GM23248 (cell line): ENCODE results near the gene ANKRD26. TPM values are rescaled to one million over a fixed set of nuclear protein-coding genes. Genes with fewer than 3 reads are reported as not detected.

Experiments
- DNase-seq: peaks from one replicate; pipeline ENCODE4 v3.0.0-alpha.2; 2015
- H2AFZ ChIP-seq: fragments of 200-600 bp; sonication (generic); 2 replicates; pipeline ENCODE4 v1.6.1; 2016; ENCODE audit warnings: antibody characterized with exemption
- H3F3A ChIP-seq: fragments of 200-600 bp; sonication (generic); 2 replicates; pipeline ENCODE4 v1.6.1; 2016; ENCODE audit warnings: mild to moderate bottlenecking, antibody characterized with exemption, mixed run types; ENCODE audit not compliant: insufficient read depth
- H3K27ac ChIP-seq: fragments of 200-600 bp; sonication (generic); 2 replicates; pipeline ENCODE4 v1.5.1; 2016; ENCODE audit warnings: mild to moderate bottlenecking
- H3K27me3 ChIP-seq: fragments of 200-600 bp; sonication (generic); replicated peaks from 2 replicates; pipeline ENCODE4 v1.6.1; 2016; ENCODE audit warnings: mild to moderate bottlenecking; ENCODE audit not compliant: insufficient read depth
- H3K36me3 ChIP-seq: fragments of 200-600 bp; sonication (generic); 2 replicates; pipeline ENCODE4 v1.6.1; 2016; ENCODE audit warnings: low read depth, mild to moderate bottlenecking
- H3K4me1 ChIP-seq: fragments of 200-600 bp; sonication (generic); 2 replicates; pipeline ENCODE4 v1.6.1; 2016; ENCODE audit warnings: mild to moderate bottlenecking; ENCODE audit not compliant: insufficient read depth
- H3K4me2 ChIP-seq: fragments of 200-600 bp; sonication (generic); one replicate; pipeline ENCODE4 v1.6.1; 2016; ENCODE audit warnings: mild to moderate bottlenecking; ENCODE audit not compliant: unreplicated experiment
- H3K4me3 ChIP-seq: fragments of 200-600 bp; sonication (generic); 2 replicates; pipeline ENCODE4 v1.5.1; 2016; ENCODE audit warnings: mild to moderate bottlenecking
- H3K79me2 ChIP-seq: fragments of 200-600 bp; sonication (generic); 2 replicates; pipeline ENCODE4 v1.6.1; 2016; ENCODE audit warnings: mild to moderate bottlenecking; ENCODE audit not compliant: insufficient read depth
- H3K9ac ChIP-seq: fragments of 200-600 bp; sonication (generic); 2 replicates; pipeline ENCODE4 v1.6.1; 2016; ENCODE audit warnings: mild to moderate bottlenecking
- H3K9me2 ChIP-seq: fragments of 200-600 bp; sonication (generic); 2 replicates; pipeline ENCODE4 v1.6.1; 2016; ENCODE audit warnings: mixed run types, mild to moderate bottlenecking, moderate library complexity; ENCODE audit not compliant: insufficient read depth
- H3K9me3 ChIP-seq: fragments of 200-600 bp; sonication (generic); one replicate; pipeline ENCODE4 v1.6.1; 2017; ENCODE audit warnings: low read depth
- H4K20me1 ChIP-seq: fragments of 200-600 bp; sonication (generic); 2 replicates; pipeline ENCODE4 v1.6.0; 2016; ENCODE audit not compliant: insufficient read depth
- EZH2 ChIP-seq: fragments of 200-600 bp; sonication (generic); IDR thresholded peaks from 2 replicates; pipeline ENCODE4 v1.6.1; 2018; ENCODE audit warnings: antibody characterized with exemption, mild to moderate bottlenecking; ENCODE audit not compliant: insufficient read depth, poor library complexity, severe bottlenecking
- EZH2phosphoT487 ChIP-seq: fragments of 200-600 bp; sonication (generic); IDR thresholded peaks from 2 replicates; pipeline ENCODE4 v1.6.1; 2018; ENCODE audit warnings: antibody characterized with exemption, moderate library complexity, mild to moderate bottlenecking, low read depth; ENCODE audit not compliant: insufficient read depth
- WGBS, 2 experiments: methylation state at CpG; one replicate each; pipeline ENCODE4 v1.1.6; 2015 to 2017; ENCODE audit warnings: low lambda C conversion rate in 2 of 2, low coverage in 1 of 2; ENCODE audit errors: missing lambda C conversion rate in 2 of 2; 5-methylcytosine and 5-hydroxymethylcytosine counted together
- in situ Hi-C: fragments of 300-500 bp; cut with MboI; formaldehyde crosslinking; loops from 2 replicates; pipeline ENCODE4 v1.15.0; 2020
- polyA plus RNA-seq: library from polyadenylated mRNA; unstranded; fragments of >200 nt; fragmentation: Nextera tagmentation; extraction: Ambion mirVana; gene quantifications from 2 replicates; pipeline ENCODE4 v1.2.1, GENCODE V29; 2016
- total RNA-seq: library from RNA; depleted of rRNA; stranded (reverse); fragments of >200 nt; shearing (Covaris generic); gene quantifications from 2 replicates; pipeline ENCODE4 v1.2.3, GENCODE V29; 2014

The ANKRD26 gene
- total and polyA plus RNA-seq, 2 experiments from 2014 or later: 4.8 to 5.4 TPM

GRCh38 chr10:27099448-27099847 lies 846 bp downstream of the ANKRD26 start:
- peak overlapping the region; percentile 88 for H3K9ac ChIP-seq
- no peaks in the 10 kb centered on the region for H3K36me3 ChIP-seq
- peak overlapping the region; percentile 78 for H3K27ac ChIP-seq
- H3K4me1 ChIP-seq: 0 out of 2 replicates have a peak, but pooled peaks cover 6% of the 10 kb centered on the region
- 0 out of 2 replicates have a peak, but pooled peaks cover 11% of the 10 kb centered on the region for H3F3A ChIP-seq
- no peak for DNase-seq
- TF ChIP-seq EZH2 (no peak), EZH2phosphoT487 (no peak)
- no peaks in the 10 kb centered on the region for H3K9me2 ChIP-seq
- no peaks in the 10 kb centered on the region for H3K9me3 ChIP-seq
- WGBS, 2 experiments: 2% methylated on average over 11 of the region's 11 CpGs
- peaks cover 39% of the 10 kb centered on the region for H3K79me2 ChIP-seq
- in situ Hi-C loops: no loop called here
- peak overlapping the region; percentile 97 for H2AFZ ChIP-seq
- H3K27me3 ChIP-seq: no peaks in the 10 kb centered on the region
- H3K4me2 ChIP-seq: peak overlapping the region; percentile 87
- H3K4me3 ChIP-seq: peak overlapping the region; percentile 88
- H4K20me1 ChIP-seq: no peaks in the 10 kb centered on the region

- peaks cover 19% of the 10 kb centered on the region for H3K36me3 ChIP-seq
- H3K27ac ChIP-seq: no peak overlapping the region
- TF ChIP-seq EZH2 (no peak), EZH2phosphoT487 (no peak)
- no peaks in the 10 kb centered on the region for H3F3A ChIP-seq
- no peaks in the 10 kb centered on the region for H3K27me3 ChIP-seq
- no peaks in the 10 kb centered on the region for H4K20me1 ChIP-seq
- H2AFZ ChIP-seq: no peak overlapping the region
- no peaks in the 10 kb centered on the region for H3K9me2 ChIP-seq
- no peaks in the 10 kb centered on the region for H3K4me1 ChIP-seq
- H3K4me2 ChIP-seq: no peak overlapping the region
- in situ Hi-C loops: no loop called here
- no peaks in the 10 kb centered on the region for H3K9me3 ChIP-seq
- H3K9ac ChIP-seq: no peak overlapping the region
- no peak overlapping the region for H3K4me3 ChIP-seq
- 95 to 96% methylated on average over 5 of the region's 5 CpGs for WGBS, 2 experiments
- H3K79me2 ChIP-seq: no peaks in the 10 kb centered on the region; the same call in 1 of the 2 replicates
- no peak for DNase-seq
Measured at GRCh38 chr10:27088119-27089044, 11.9 kb downstream of the ANKRD26 start.

GRCh38 chr10:27072436-27073114 lies 27.7 kb downstream of the ANKRD26 start:
- H3K36me3 ChIP-seq: peaks cover 12% of the 10 kb centered on the region; the same call in 1 of the 2 replicates
- in situ Hi-C loops: no loop called here
- H3K9me3 ChIP-seq: no peaks in the 10 kb centered on the region
- peaks cover 13% of the 10 kb centered on the region for H3K79me2 ChIP-seq
- WGBS, 2 experiments: 84 to 86% methylated on average over 6 of the region's 6 CpGs
- no peaks in the 10 kb centered on the region for H4K20me1 ChIP-seq
- no peaks in the 10 kb centered on the region for H3F3A ChIP-seq
- no peak overlapping the region for H3K9ac ChIP-seq
- H3K4me1 ChIP-seq: no peaks in the 10 kb centered on the region
- H3K4me2 ChIP-seq: no peak overlapping the region
- H3K4me3 ChIP-seq: no peak overlapping the region
- TF ChIP-seq EZH2 (no peak), EZH2phosphoT487 (no peak)
- DNase-seq: no peak
- H3K9me2 ChIP-seq: no peaks in the 10 kb centered on the region
- H3K27me3 ChIP-seq: no peaks in the 10 kb centered on the region
- no peak overlapping the region for H3K27ac ChIP-seq
- H2AFZ ChIP-seq: no peak overlapping the region

- Histone ChIP-seq H2AFZ (no peak overlapping the region), H3K9me3 (no peaks in the 10 kb centered on the region), H3K4me1 (no peaks in the 10 kb centered on the region), H3K79me2 (no peaks in the 10 kb centered on the region), H3K4me2 (no peak overlapping the region), H3K27me3 (no peaks in the 10 kb centered on the region), H3F3A (no peaks in the 10 kb centered on the region), H3K9ac (no peak overlapping the region), H3K27ac (no peak overlapping the region), H3K36me3 (peaks cover 9% of the 10 kb centered on the region; the same call in 1 of the 2 replicates), H3K9me2 (no peaks in the 10 kb centered on the region), H4K20me1 (no peaks in the 10 kb centered on the region), H3K4me3 (no peak overlapping the region)
- in situ Hi-C loops: no loop called here
- no peak for DNase-seq
- TF ChIP-seq EZH2phosphoT487 (no peak), EZH2 (no peak)
- WGBS, 2 experiments: 97% methylated on average over 2 of the region's 2 CpGs
Measured at GRCh38 chr10:27068217-27068891, 31.9 kb downstream of the ANKRD26 start.
